NB4 (cell line): Measurements from ENCODE around the gene RDH13.

Experiments used
- POLR2A ChIP-seq: IDR thresholded peaks from 2 replicates; pipeline ENCODE4 v1.6.1; 2011; ENCODE audit warnings: mild to moderate bottlenecking; ENCODE audit not compliant: insufficient read length; ENCODE audit errors: extremely low read depth
- TF ChIP-seq, protein P1 (sequence below): IDR thresholded peaks from one replicate; pipeline ENCODE4 v1.5.1; 2012; ENCODE audit warnings: low read depth, low read length
- TF ChIP-seq, protein P2 (sequence below): IDR thresholded peaks from 2 replicates; pipeline ENCODE4 v1.6.1; 2011; ENCODE audit warnings: low read depth, low read length

DNA sequence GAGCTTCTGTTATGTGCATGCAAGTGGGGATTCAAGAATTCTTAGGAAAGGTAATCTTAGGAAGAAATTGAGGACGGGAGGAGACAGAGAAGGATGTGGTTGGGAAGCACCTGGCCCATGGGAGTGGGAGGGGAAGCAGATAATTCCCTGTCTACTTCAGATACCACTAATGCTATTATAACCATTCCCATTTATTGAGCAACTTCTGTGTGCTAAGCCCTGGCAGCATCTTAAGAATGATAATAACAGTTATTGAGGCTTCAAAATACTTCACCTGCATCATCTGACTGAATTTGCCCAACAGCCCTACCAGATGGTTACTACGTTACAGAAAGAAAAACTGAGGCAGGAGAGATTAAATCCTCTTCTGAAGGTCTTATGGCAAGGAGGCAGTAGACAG lies 14.2 kb upstream of the RDH13 start:
- TF ChIP-seq POLR2A: no peak
- TF ChIP-seq, protein P1, sequence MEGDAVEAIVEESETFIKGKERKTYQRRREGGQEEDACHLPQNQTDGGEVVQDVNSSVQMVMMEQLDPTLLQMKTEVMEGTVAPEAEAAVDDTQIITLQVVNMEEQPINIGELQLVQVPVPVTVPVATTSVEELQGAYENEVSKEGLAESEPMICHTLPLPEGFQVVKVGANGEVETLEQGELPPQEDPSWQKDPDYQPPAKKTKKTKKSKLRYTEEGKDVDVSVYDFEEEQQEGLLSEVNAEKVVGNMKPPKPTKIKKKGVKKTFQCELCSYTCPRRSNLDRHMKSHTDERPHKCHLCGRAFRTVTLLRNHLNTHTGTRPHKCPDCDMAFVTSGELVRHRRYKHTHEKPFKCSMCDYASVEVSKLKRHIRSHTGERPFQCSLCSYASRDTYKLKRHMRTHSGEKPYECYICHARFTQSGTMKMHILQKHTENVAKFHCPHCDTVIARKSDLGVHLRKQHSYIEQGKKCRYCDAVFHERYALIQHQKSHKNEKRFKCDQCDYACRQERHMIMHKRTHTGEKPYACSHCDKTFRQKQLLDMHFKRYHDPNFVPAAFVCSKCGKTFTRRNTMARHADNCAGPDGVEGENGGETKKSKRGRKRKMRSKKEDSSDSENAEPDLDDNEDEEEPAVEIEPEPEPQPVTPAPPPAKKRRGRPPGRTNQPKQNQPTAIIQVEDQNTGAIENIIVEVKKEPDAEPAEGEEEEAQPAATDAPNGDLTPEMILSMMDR: no peak
- TF ChIP-seq, protein P2, sequence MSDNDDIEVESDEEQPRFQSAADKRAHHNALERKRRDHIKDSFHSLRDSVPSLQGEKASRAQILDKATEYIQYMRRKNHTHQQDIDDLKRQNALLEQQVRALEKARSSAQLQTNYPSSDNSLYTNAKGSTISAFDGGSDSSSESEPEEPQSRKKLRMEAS: no peak
